Keratinocyte (primary cell): ENCODE data around the gene WNT1.

Experiments used
- EZH2 ChIP-seq: IDR thresholded peaks from one replicate; pipeline ENCODE4 v1.6.1; 2012; ENCODE audit warnings: inconsistent platforms, mild to moderate bottlenecking, low read length, moderate library complexity
- TF ChIP-seq, protein P1 (sequence below), 3 experiments: IDR thresholded peaks in 1 of 3; conservative IDR thresholded peaks in 1 of 3; optimal IDR thresholded peaks in 1 of 3; 2 replicates in 2 of 3; 3 replicates in 1 of 3; pipeline versions ENCODE3 to v1.5.1; 2011; ENCODE audit warnings: low read length in 3 of 3, mild to moderate bottlenecking in 3 of 3, moderate library complexity in 2 of 3, control low read depth in 1 of 3, inconsistent platforms in 1 of 3; ENCODE audit not compliant: insufficient read depth in 2 of 3; ENCODE audit errors: extremely low read depth in 1 of 3

DNA sequence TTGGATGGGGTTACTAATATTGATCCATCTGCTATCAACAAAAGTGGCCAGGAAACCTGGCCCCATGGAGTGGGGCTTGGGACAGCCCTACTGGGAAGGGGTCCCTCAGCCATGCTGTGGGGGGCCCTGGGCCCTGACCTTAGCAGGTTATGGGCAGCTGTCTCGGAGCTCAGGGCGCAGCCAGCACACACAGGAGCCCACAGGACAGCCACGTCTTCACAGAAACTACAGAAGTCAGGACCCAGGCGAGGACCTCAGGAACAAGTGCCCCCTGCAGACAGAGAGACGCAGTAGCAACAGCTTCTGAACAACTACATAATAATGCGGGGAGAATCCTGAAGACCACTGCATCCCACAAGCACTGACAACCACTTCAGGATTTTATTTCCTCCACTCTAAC, 41.0 kb upstream of the WNT1 start:
- TF ChIP-seq, protein P1, sequence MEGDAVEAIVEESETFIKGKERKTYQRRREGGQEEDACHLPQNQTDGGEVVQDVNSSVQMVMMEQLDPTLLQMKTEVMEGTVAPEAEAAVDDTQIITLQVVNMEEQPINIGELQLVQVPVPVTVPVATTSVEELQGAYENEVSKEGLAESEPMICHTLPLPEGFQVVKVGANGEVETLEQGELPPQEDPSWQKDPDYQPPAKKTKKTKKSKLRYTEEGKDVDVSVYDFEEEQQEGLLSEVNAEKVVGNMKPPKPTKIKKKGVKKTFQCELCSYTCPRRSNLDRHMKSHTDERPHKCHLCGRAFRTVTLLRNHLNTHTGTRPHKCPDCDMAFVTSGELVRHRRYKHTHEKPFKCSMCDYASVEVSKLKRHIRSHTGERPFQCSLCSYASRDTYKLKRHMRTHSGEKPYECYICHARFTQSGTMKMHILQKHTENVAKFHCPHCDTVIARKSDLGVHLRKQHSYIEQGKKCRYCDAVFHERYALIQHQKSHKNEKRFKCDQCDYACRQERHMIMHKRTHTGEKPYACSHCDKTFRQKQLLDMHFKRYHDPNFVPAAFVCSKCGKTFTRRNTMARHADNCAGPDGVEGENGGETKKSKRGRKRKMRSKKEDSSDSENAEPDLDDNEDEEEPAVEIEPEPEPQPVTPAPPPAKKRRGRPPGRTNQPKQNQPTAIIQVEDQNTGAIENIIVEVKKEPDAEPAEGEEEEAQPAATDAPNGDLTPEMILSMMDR (optimal IDR thresholded peaks at IDR 0.05 in 1 of 3, IDR thresholded peaks at IDR 0.05 in 1 of 3, conservative IDR thresholded peaks at IDR 0.05 in 1 of 3; ENCODE audit: extremely low read depth in 1 of 3, insufficient read depth in 2 of 3, low read length in 3 of 3): peak in 1 of 3 experiments; percentile 24
- TF ChIP-seq EZH2: no peak
